KBM-7 (cell line): ENCODE results near the gene GPR39.

Experiments used
- DNase-seq: peaks from one replicate; pipeline ENCODE4 v3.0.0-alpha.2; 2015
- in situ Hi-C: fragments of 300-500 bp; cut with MboI; formaldehyde crosslinking; loops from 2 replicates; pipeline ENCODE4 v1.14.3; 2020; ENCODE audit warnings: low sequenced_read_pairs, low pct_unique_long_range_greater_than_20kb, mixed read lengths

Gene GPR39

GRCh38 chr2:132678483-132678882 lies 261.9 kb downstream of the GPR39 start:
- in situ Hi-C loops, result no loop called here
- DNase-seq, result no peak

GRCh38 chr2:132680544-132680943 lies 263.9 kb downstream of the GPR39 start:
- DNase-seq, result no peak
- in situ Hi-C loops, result no loop called here

GRCh38 chr2:132681766-132682165 lies 265.2 kb downstream of the GPR39 start:
- DNase-seq, result no peak
- in situ Hi-C loops, result no loop called here

GRCh38 chr2:132690664-132691303 lies 274.2 kb downstream of the GPR39 start:
- in situ Hi-C loops, result no loop called here

GRCh38 chr2:132691556-132691955 lies 275.0 kb downstream of the GPR39 start:
- in situ Hi-C loops, result no loop called here
- no peak for DNase-seq

More at GRCh38 chr2:132690664-132691303, 274.2 kb downstream of the GPR39 start:
- DNase-seq, result no peak

- DNase-seq, result no peak
- in situ Hi-C loops, result no loop called here
Measured at GRCh38 chr2:132692816-132693215, 276.2 kb downstream of the GPR39 start.
